Neuronal stem cell (in vitro differentiated cells): ENCODE measurements around the gene MAD1L1.

Experiments
- DNase-seq: peaks from one replicate; pipeline ENCODE4 v3.0.0-alpha.2; 2013; ENCODE audit warnings: low spot score
- H2AFZ ChIP-seq: one replicate; pipeline ENCODE4 v1.6.1; 2013; ENCODE audit warnings: mild to moderate bottlenecking, low read length, inconsistent platforms
- H2AK5ac ChIP-seq: 2 replicates; pipeline ENCODE4 v1.6.1; 2013; ENCODE audit warnings: low read depth, mild to moderate bottlenecking, inconsistent platforms, low read length, moderate library complexity, mixed read lengths
- H2BK120ac ChIP-seq: 2 replicates; pipeline ENCODE4 v1.6.1; 2013; ENCODE audit warnings: low read depth, mild to moderate bottlenecking, inconsistent platforms, low read length, moderate library complexity, mixed read lengths
- H2BK12ac ChIP-seq: one replicate; pipeline ENCODE4 v1.6.1; 2013; ENCODE audit warnings: low read length, inconsistent platforms
- H2BK15ac ChIP-seq: 2 replicates; pipeline ENCODE4 v1.6.1; 2013; ENCODE audit warnings: mild to moderate bottlenecking, low read length, inconsistent platforms, mixed read lengths
- H2BK5ac ChIP-seq: one replicate; pipeline ENCODE4 v1.6.1; 2013; ENCODE audit warnings: inconsistent platforms, mild to moderate bottlenecking, low read length, moderate library complexity
- H3K14ac ChIP-seq: one replicate; pipeline ENCODE4 v1.6.1; 2013; ENCODE audit warnings: low read length, inconsistent platforms
- H3K18ac ChIP-seq: 2 replicates; pipeline ENCODE4 v1.6.1; 2013; ENCODE audit warnings: low read length, inconsistent platforms
- H3K23ac ChIP-seq: 2 replicates; pipeline ENCODE4 v1.6.1; 2013; ENCODE audit warnings: low read depth, mild to moderate bottlenecking, mixed read lengths, low read length, inconsistent platforms; ENCODE audit not compliant: poor library complexity
- H3K27ac ChIP-seq: replicated peaks from 3 replicates; pipeline ENCODE4 v1.5.1; 2013; ENCODE audit warnings: low read length, inconsistent platforms
- H3K27me3 ChIP-seq, 3 experiments: 2 replicates each; pipeline ENCODE4 v1.6.1; 2013; ENCODE audit warnings: low read length in 3 of 3, mild to moderate bottlenecking in 2 of 3, inconsistent platforms in 1 of 3, low read depth in 1 of 3, mixed read lengths in 1 of 3, moderate library complexity in 1 of 3; ENCODE audit not compliant: control insufficient read depth in 3 of 3, insufficient read depth in 3 of 3
- H3K36me3 ChIP-seq, 2 donors: replicated peaks in 1 of 2; 2 replicates each; pipeline ENCODE4 v1.6.1; 2013; ENCODE audit warnings: low read length in 2 of 2; ENCODE audit not compliant: control insufficient read depth in 2 of 2, insufficient read depth in 2 of 2
- H3K4ac ChIP-seq: 2 replicates; pipeline ENCODE4 v1.6.1; 2013; ENCODE audit warnings: inconsistent platforms, mild to moderate bottlenecking, low read length, moderate library complexity
- H3K4me1 ChIP-seq, 2 donors: 1 replicate in 1 of 2; 2 replicates in 1 of 2; pipeline ENCODE4 v1.6.1; 2013; ENCODE audit warnings: low read length in 2 of 2, low read depth in 1 of 2; ENCODE audit not compliant: control insufficient read depth in 2 of 2, insufficient read depth in 1 of 2
- H3K4me2 ChIP-seq: one replicate; pipeline ENCODE4 v1.6.1; 2013; ENCODE audit warnings: mild to moderate bottlenecking, low read length, inconsistent platforms; ENCODE audit not compliant: insufficient read depth, poor library complexity, severe bottlenecking
- H3K4me3 ChIP-seq, 2 donors: 2 replicates each; pipeline ENCODE4 v1.5.1; 2013; ENCODE audit warnings: low read length in 2 of 2, mild to moderate bottlenecking in 2 of 2, inconsistent platforms in 1 of 2, moderate library complexity in 1 of 2
- H3K79me1 ChIP-seq: one replicate; pipeline ENCODE4 v1.6.1; 2013; ENCODE audit warnings: low read depth, mild to moderate bottlenecking, inconsistent platforms, low read length, moderate library complexity
- H3K9ac ChIP-seq: one replicate; pipeline ENCODE4 v1.6.1; 2013; ENCODE audit warnings: mild to moderate bottlenecking, low read depth, low read length, inconsistent platforms; ENCODE audit not compliant: poor library complexity
- H3K9me3 ChIP-seq, 2 donors: replicated peaks in 1 of 2; 2 replicates each; pipeline versions ENCODE3 to v1.6.1; 2013; ENCODE audit warnings: low read length in 2 of 2, mild to moderate bottlenecking in 2 of 2, inconsistent platforms in 1 of 2, low read depth in 1 of 2, mixed read lengths in 1 of 2, moderate library complexity in 1 of 2; ENCODE audit not compliant: control insufficient read depth in 2 of 2, insufficient read depth in 1 of 2
- H4K8ac ChIP-seq: one replicate; pipeline ENCODE4 v1.6.1; 2013; ENCODE audit warnings: low read depth, mild to moderate bottlenecking, inconsistent platforms, low read length, moderate library complexity
- H4K91ac ChIP-seq: one replicate; pipeline ENCODE4 v1.6.1; 2013; ENCODE audit warnings: low read length, low read depth, mild to moderate bottlenecking, inconsistent platforms; ENCODE audit not compliant: poor library complexity
- WGBS, 2 donors: extraction: QIAGEN DNeasy Blood & Tissue Kit; methylation state at CpG; one replicate each; pipeline ENCODE4 v1.1.7; 2013; ENCODE audit warnings: missing lambda C conversion rate in 2 of 2, mixed read lengths in 1 of 2; ENCODE audit not compliant: insufficient read length in 2 of 2, insufficient replicate concordance in 1 of 2; ENCODE audit errors: extremely low coverage in 2 of 2; 5-methylcytosine and 5-hydroxymethylcytosine counted together

MAD1L1 gene

GRCh38 chr7:2122651-2123050, 110.1 kb downstream of the MAD1L1 start:
- H2BK120ac ChIP-seq: no peak overlapping the region
- no peak overlapping the region for H2BK12ac ChIP-seq
- H4K91ac ChIP-seq: no peak overlapping the region
- WGBS, 2 donors: no CpG with 5 or more reads among the region's 16 CpGs
- no peak overlapping the region for H3K27ac ChIP-seq
- peaks cover 9 to 11% of the 10 kb centered on the region in 2 donors for H3K36me3 ChIP-seq
- no peak overlapping the region for H3K4me2 ChIP-seq
- H3K9me3 ChIP-seq: peaks cover 0 to 3% of the 10 kb centered on the region in 2 donors
- H2BK15ac ChIP-seq: no peak overlapping the region
- no peaks in the 10 kb centered on the region for H3K27me3 ChIP-seq
- no peak overlapping the region for H3K18ac ChIP-seq
- H3K9ac ChIP-seq: no peak overlapping the region
- H2AFZ ChIP-seq: no peak overlapping the region
- H3K4me1 ChIP-seq: peaks cover 0 to 5% of the 10 kb centered on the region in 2 donors
- H3K23ac ChIP-seq: no peak overlapping the region
- H3K14ac ChIP-seq: peak overlapping the region; percentile 17
- DNase-seq: no peak
- H4K8ac ChIP-seq: peak overlapping the region; percentile 65
- peak overlapping the region; percentile 43 for H2AK5ac ChIP-seq
- H3K4me3 ChIP-seq: no peak overlapping the region
- peaks cover 10% of the 10 kb centered on the region for H3K79me1 ChIP-seq
- no peak overlapping the region for H2BK5ac ChIP-seq
- H3K4ac ChIP-seq: no peak overlapping the region

- peaks cover 0 to 5% of the 10 kb centered on the region in 2 donors for H3K4me1 ChIP-seq
- no peak overlapping the region for H4K91ac ChIP-seq
- H3K9ac ChIP-seq: peak overlapping the region; percentile 45
- no peak overlapping the region for H2BK5ac ChIP-seq
- H2BK12ac ChIP-seq: no peak overlapping the region
- peak overlapping the region; percentile 78 for H3K14ac ChIP-seq
- no peaks in the 10 kb centered on the region for H3K27me3 ChIP-seq
- H3K23ac ChIP-seq: peak overlapping the region; percentile 67
- H3K36me3 ChIP-seq: peaks cover 9 to 11% of the 10 kb centered on the region in 2 donors
- WGBS, 2 donors: no CpG with 5 or more reads among the region's 37 CpGs
- H2BK15ac ChIP-seq: no peak overlapping the region
- H3K79me1 ChIP-seq: peaks cover 13% of the 10 kb centered on the region
- no peak overlapping the region for H2AFZ ChIP-seq
- H4K8ac ChIP-seq: no peak overlapping the region
- DNase-seq: no peak
- H2BK120ac ChIP-seq: no peak overlapping the region
- no peak overlapping the region for H3K27ac ChIP-seq
- no peak overlapping the region for H2AK5ac ChIP-seq
- peak overlapping the region; percentile 21 for H3K18ac ChIP-seq
- no peak overlapping the region for H3K4me2 ChIP-seq
- peaks cover 0 to 3% of the 10 kb centered on the region in 2 donors for H3K9me3 ChIP-seq
- H3K4ac ChIP-seq: no peak overlapping the region
- no peak overlapping the region for H3K4me3 ChIP-seq
Measured at GRCh38 chr7:2120841-2121830, 111.6 kb downstream of the MAD1L1 start.

DNA sequence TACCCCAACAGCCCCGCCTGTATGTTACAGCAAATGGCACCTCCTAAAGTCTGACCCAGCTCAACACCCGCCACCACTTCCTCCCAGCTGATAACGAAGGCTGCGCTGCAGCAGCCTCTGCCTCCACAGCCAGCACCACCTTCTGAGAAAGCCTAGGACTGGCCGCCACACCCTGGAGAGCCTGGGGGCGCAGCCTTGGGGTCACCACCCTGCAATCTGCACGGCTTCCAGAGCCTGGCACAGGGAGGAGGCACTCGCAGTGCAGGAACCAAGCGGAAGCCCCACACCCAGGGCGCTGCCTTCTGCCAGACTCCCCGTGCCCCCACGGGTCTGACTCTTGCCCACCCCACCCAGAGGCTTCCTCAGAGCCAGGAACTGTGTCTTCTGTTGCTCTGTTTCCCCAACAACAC, 112.5 kb downstream of the MAD1L1 start:
- Histone ChIP-seq H3K4me3 (no peak overlapping the region), H2BK120ac (no peak overlapping the region), H2BK15ac (no peak overlapping the region), H3K79me1 (peaks cover 13% of the 10 kb centered on the region), H3K18ac (no peak overlapping the region), H2BK5ac (peak overlapping the region; percentile 57), H2AK5ac (no peak overlapping the region), H3K27me3 (no peaks in the 10 kb centered on the region), H3K4me1 (peaks cover 0 to 5% of the 10 kb centered on the region in 2 donors), H4K91ac (no peak overlapping the region), H3K4me2 (no peak overlapping the region), H2AFZ (no peak overlapping the region), H3K9ac (no peak overlapping the region), H3K27ac (no peak overlapping the region), H3K9me3 (peaks cover 0 to 3% of the 10 kb centered on the region in 2 donors), H4K8ac (no peak overlapping the region), H2BK12ac (no peak overlapping the region), H3K14ac (peak overlapping the region; percentile 89), H3K23ac (no peak overlapping the region), H3K4ac (no peak overlapping the region), H3K36me3 (peaks cover 5 to 9% of the 10 kb centered on the region in 2 donors)
- no CpG with 5 or more reads among the region's 12 CpGs for whole genome bisulfite sequencing, 2 donors
- DNase-seq: no peak

- Histone ChIP-seq H2BK5ac (peak overlapping the region; percentile 88), H3K27me3 (no peaks in the 10 kb centered on the region), H3K4me2 (no peak overlapping the region), H4K8ac (peak overlapping the region; percentile 10), H3K18ac (peak overlapping the region; percentile 83), H2BK15ac (no peak overlapping the region), H3K4me1 (no peaks in the 10 kb centered on the region), H2BK120ac (no peak overlapping the region), H2AFZ (no peak overlapping the region), H2BK12ac (no peak overlapping the region), H2AK5ac (peak overlapping the region; percentile 8), H3K4ac (no peak overlapping the region), H3K23ac (peak overlapping the region; percentile 52), H3K36me3 (peaks cover 7 to 11% of the 10 kb centered on the region in 2 donors), H3K4me3 (no peak overlapping the region), H3K79me1 (peaks cover 13% of the 10 kb centered on the region), H3K9me3 (peaks cover 0 to 3% of the 10 kb centered on the region in 2 donors), H4K91ac (no peak overlapping the region), H3K9ac (peak overlapping the region; percentile 88), H3K27ac (no peak overlapping the region), H3K14ac (peak overlapping the region; percentile 97)
- DNase-seq: no peak
- WGBS, 2 donors: no CpG with 5 or more reads among the region's 25 CpGs
Measured at GRCh38 chr7:2118630-2119190, 114.0 kb downstream of the MAD1L1 start.
